Naive thymus-derived CD8-positive, alpha-beta T cell (primary cell): ENCODE data around the gene MCTP1. TPM values are rescaled to one million over a fixed set of nuclear protein-coding genes. Genes with fewer than 3 reads are reported as not detected.

Experiments
- ATAC-seq, 2 donors: fragments of 150-1000 bp; cut with Tn5 transposase in 1 of 2; sonication (Bioruptor Pico), chemical (Tn5 transposase) in 1 of 2; 1 replicate in 1 of 2; 2 replicates in 1 of 2; pipeline ENCODE4 v1.10.0; 2021; ENCODE audit warnings: mild to moderate bottlenecking in 2 of 2, moderate library complexity in 2 of 2
- POLR2A ChIA-PET: fragments of 350-600 bp; sonication (Branson Sonifier 250); formaldehyde crosslinking; loops from one replicate; lab custom pipeline; 2021; ENCODE audit warnings: antibody characterized with exemption; lab: Charles Lee
- DNase-seq, 10 donors: peaks; one replicate each; pipeline versions ENCODE4 v3.0.0 to v3.0.0-alpha.2; 2020 to 2022
- H3K27ac Mint-ChIP-seq, 10 donors: one replicate each; pipeline ENCODE4 v1.8.0; 2020 to 2022; ENCODE audit warnings: mild to moderate bottlenecking in 10 of 10, mixed read lengths in 10 of 10, moderate library complexity in 4 of 10, inconsistent platforms in 1 of 10
- H3K27me3 Mint-ChIP-seq, 5 donors: one replicate each; pipeline ENCODE4 v1.8.0; 2021 to 2022; ENCODE audit warnings: mixed read lengths in 5 of 5
- H3K36me3 Mint-ChIP-seq, 3 donors: one replicate each; pipeline ENCODE4 v1.8.0; 2020 to 2022; ENCODE audit warnings: mixed read lengths in 3 of 3, mild to moderate bottlenecking in 2 of 3, inconsistent platforms in 1 of 3
- H3K4me1 Mint-ChIP-seq, 4 donors: one replicate each; pipeline ENCODE4 v1.8.0; 2021 to 2022; ENCODE audit warnings: mixed read lengths in 4 of 4
- H3K4me3 Mint-ChIP-seq, 10 donors: one replicate each; pipeline ENCODE4 v1.8.0; 2020 to 2022; ENCODE audit warnings: mild to moderate bottlenecking in 10 of 10, mixed read lengths in 10 of 10, moderate library complexity in 6 of 10, inconsistent platforms in 1 of 10
- H3K9me3 Mint-ChIP-seq, 9 donors: one replicate each; pipeline ENCODE4 v1.8.0; 2020 to 2022; ENCODE audit warnings: mixed read lengths in 9 of 9, mild to moderate bottlenecking in 3 of 9, inconsistent platforms in 1 of 9, moderate library complexity in 1 of 9
- polyA plus RNA-seq, 3 donors: library from polyadenylated mRNA; unstranded; fragments of 300-500 nt; fragmentation: Illumina TruSeq; gene quantifications; one replicate each; pipeline ENCODE4 v1.2.3, GENCODE V29; 2021
- total RNA-seq, 8 experiments: library from RNA in 2 of 8; stranded (reverse) in 2 of 8; gene quantifications; one replicate each; pipeline ENCODE4 v1.2.3 and lab custom pipeline; 2021 to 2026

The MCTP1 gene
- total and polyA plus RNA-seq, 5 experiments from 2014 or later: 0.08 to 2.1 (median 0.62) TPM

DNA sequence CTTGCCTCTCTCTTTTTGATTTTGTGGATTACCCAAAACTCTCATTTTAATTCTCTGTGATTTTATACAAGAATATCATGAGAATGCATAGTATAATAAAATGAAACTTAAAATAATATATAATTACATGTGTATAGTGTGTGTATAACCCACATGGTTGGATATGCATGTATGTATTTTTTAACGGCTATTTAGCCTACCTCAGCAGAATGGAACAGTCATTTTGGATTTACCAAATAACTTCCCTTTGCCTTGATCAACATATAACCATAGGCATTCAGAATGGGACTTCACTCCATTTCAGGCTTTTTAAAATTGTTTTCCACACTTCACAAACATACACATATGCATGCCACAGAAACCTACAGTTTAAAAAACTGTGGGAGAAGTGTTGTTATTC is 505.2 kb downstream of the MCTP1 start:
- POLR2A ChIA-PET: no interaction called here
- no peak overlapping the region for H3K4me3 Mint-ChIP-seq
- no peaks in the 10 kb centered on the region for H3K36me3 Mint-ChIP-seq
- ATAC-seq (no peak), DNase-seq (no peak)
- peaks cover 0 to 10% (median 3%) of the 10 kb centered on the region in 5 donors for H3K27me3 Mint-ChIP-seq
- no peak overlapping the region for H3K27ac Mint-ChIP-seq
- no peaks in the 10 kb centered on the region for H3K9me3 Mint-ChIP-seq
- H3K4me1 Mint-ChIP-seq: no peaks in the 10 kb centered on the region

DNA sequence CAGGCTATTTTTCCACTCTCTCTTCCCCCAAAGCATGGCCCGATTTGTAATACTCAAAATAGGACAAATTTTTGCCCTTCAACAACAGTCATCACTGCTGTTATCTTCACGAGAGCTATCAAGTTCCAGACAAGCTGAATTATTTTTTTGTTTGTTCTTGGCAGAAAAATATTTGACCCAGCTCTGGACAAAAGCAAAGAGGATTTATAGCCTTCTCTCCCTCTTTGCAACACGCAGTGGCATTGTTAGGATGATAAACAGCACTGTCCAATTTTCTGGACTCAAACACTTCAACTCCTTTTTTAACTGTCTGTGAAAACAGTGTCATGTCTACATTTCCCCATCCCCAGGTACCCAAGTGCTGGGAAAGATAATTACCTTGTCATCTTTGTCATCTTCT is 506.2 kb downstream of the MCTP1 start:
- Mint-ChIP-seq H3K4me1 (no peaks in the 10 kb centered on the region), H3K27ac (peak overlapping the region in 1 of 10 donors; percentile 17), H3K9me3 (peaks cover 0 to under 1% (median 0%) of the 10 kb centered on the region in 9 donors), H3K4me3 (no peak overlapping the region), H3K27me3 (peaks cover 0 to 10% (median 3%) of the 10 kb centered on the region in 5 donors), H3K36me3 (no peaks in the 10 kb centered on the region)
- DNase-seq (no peak), ATAC-seq (no peak)
- POLR2A ChIA-PET: no interaction called here

DNA sequence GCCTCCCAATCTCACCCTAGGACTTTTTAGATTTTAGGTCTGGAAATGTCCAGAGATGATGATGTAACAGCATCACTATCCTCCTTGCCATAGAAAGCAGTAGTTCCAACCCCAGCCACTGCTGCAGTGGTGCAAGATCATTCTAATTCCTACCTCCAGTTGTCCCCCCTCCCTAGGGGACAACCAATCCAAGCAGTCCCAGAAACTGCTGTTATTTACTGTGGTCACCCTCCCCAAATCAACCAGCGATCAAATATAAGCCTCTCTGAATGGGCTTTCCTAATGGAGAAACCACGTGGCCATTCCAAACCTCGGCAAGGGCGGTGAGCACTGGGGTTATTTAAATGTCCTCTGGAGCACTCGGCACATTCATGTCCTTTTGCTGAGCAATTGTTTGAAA is 506.6 kb downstream of the MCTP1 start:
- H3K9me3 Mint-ChIP-seq: peaks cover 0 to 5% (median 0%) of the 10 kb centered on the region in 9 donors
- ATAC-seq (no peak), DNase-seq (no peak)
- no peaks in the 10 kb centered on the region for H3K36me3 Mint-ChIP-seq
- no peak overlapping the region for H3K27ac Mint-ChIP-seq
- no peak overlapping the region for H3K4me3 Mint-ChIP-seq
- no peaks in the 10 kb centered on the region for H3K4me1 Mint-ChIP-seq
- POLR2A ChIA-PET: no interaction called here
- H3K27me3 Mint-ChIP-seq: peaks cover 0 to 10% (median 3%) of the 10 kb centered on the region in 5 donors

DNA sequence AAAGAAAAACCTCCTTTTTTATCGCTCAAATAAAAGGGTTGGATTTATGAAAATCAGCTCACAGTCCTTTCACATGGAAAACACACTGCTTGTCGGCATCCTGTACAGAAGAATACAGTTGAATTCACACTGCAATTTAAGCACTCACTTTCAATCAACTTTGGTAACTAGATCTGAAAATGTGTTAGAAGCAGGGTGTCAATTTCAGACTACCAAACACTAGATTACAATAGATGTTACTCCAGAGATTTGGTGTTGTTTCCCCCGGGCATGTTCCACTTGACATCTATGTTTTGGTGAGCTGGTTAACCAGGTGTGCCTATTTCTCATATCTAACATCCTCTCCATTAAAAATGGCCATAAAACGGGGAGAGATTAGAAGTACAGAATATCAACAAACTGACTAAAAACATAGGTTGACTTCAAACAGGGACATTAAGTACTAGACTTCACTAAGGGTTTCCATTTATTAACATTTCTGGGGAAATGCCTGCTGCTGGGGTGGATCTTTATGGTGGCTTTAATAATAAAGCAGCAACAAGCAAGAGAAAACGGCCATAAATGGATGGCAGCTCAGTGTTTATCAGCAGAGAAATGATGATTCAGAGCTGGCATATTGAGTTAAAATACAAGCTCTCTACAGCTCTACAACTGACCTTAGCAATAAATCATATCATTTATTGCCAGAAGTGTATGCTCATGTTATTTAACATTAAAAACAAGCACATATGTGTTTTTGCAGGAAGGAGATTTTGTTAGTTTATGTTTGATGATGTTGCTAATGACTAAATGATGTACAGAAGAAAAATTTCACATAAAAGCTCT is 507.6 kb downstream of the MCTP1 start:
- no peaks in the 10 kb centered on the region for H3K4me1 Mint-ChIP-seq
- peaks cover 0 to 9% (median 0%) of the 10 kb centered on the region in 9 donors for H3K9me3 Mint-ChIP-seq
- DNase-seq: no peak
- no peaks in the 10 kb centered on the region for H3K36me3 Mint-ChIP-seq
- ATAC-seq: no peak
- no peak overlapping the region for H3K4me3 Mint-ChIP-seq
- POLR2A ChIA-PET: no interaction called here
- H3K27me3 Mint-ChIP-seq: peaks cover 0 to 10% (median 3%) of the 10 kb centered on the region in 5 donors
- H3K27ac Mint-ChIP-seq: no peak overlapping the region

DNA sequence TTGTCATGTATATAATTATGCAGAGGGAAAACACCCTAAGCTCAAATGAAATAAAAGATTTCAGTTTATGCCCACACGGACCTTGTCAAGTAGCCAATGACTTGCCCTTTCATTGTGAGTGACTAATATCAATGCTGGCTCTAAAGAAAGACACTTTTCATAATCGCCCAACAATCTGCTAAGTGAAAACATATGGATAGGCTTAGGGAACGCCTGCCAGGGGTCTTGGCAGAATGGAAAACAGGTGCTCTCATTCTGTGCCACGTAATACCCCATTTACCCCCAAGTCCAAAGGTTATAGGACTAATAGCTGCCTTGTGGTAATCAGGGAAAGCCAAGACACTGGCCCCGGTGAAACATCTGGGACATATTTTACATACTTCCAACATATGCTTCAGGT is 508.7 kb downstream of the MCTP1 start:
- Mint-ChIP-seq H3K9me3 (peaks cover 0 to 9% (median 0%) of the 10 kb centered on the region in 9 donors), H3K36me3 (no peaks in the 10 kb centered on the region), H3K4me3 (no peak overlapping the region), H3K27ac (no peak overlapping the region), H3K4me1 (no peaks in the 10 kb centered on the region), H3K27me3 (peaks cover 0 to 10% (median 3%) of the 10 kb centered on the region in 5 donors)
- DNase-seq: no peak
- POLR2A ChIA-PET: no interaction called here
- ATAC-seq: no peak

DNA sequence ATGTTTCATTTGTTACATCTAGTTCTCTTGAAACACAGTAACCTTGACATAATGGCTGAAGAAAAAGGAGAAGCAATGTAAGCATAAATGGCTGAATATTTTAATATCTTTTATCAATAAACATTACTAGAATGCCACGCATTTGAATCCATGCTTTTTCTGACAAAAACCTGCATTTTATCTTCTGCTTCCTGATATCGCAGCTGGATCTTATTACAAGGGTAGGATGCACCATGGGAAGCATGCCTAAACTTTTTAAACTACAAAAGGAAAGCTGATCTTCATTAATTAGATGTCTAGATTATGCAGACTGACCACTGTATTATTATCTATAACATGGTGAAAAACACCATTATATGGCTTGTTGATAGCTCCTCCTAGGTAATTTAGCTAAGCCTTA is 509.8 kb downstream of the MCTP1 start:
- POLR2A ChIA-PET: no interaction called here
- H3K27me3 Mint-ChIP-seq: peaks cover 0 to 10% (median 3%) of the 10 kb centered on the region in 5 donors
- no peak overlapping the region for H3K4me3 Mint-ChIP-seq
- no peaks in the 10 kb centered on the region for H3K36me3 Mint-ChIP-seq
- no peaks in the 10 kb centered on the region for H3K4me1 Mint-ChIP-seq
- no peak for DNase-seq
- no peak overlapping the region for H3K27ac Mint-ChIP-seq
- H3K9me3 Mint-ChIP-seq: peaks cover 0 to 9% (median 0%) of the 10 kb centered on the region in 9 donors
- ATAC-seq: no peak

DNA sequence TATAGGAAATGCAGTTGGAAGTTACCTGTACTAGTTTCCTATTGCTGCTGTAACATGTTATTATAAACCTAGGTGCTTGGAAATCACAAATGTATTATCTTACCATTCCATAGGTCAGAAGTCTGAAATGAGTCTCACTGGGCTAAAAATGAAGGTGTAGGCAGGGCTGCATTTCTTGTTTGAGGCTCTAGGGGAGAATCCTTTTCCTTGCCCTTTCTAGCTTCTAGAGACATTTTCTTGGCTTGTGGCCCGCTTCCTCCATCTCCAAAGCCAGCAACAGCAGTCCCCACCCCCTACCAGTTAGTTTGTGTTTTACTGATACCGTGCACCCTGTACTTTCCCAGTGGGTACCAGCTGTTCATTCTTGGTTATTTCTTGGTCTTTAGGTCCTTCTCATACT is 513.2 kb downstream of the MCTP1 start:
- ATAC-seq: no peak
- POLR2A ChIA-PET: no interaction called here
- peaks cover 0 to 9% (median 2%) of the 10 kb centered on the region in 9 donors for H3K9me3 Mint-ChIP-seq
- peaks cover 0 to 4% (median 0%) of the 10 kb centered on the region in 5 donors for H3K27me3 Mint-ChIP-seq
- H3K4me1 Mint-ChIP-seq: no peaks in the 10 kb centered on the region
- H3K4me3 Mint-ChIP-seq: no peak overlapping the region
- H3K27ac Mint-ChIP-seq: no peak overlapping the region
- DNase-seq: no peak
- H3K36me3 Mint-ChIP-seq: no peaks in the 10 kb centered on the region

DNA sequence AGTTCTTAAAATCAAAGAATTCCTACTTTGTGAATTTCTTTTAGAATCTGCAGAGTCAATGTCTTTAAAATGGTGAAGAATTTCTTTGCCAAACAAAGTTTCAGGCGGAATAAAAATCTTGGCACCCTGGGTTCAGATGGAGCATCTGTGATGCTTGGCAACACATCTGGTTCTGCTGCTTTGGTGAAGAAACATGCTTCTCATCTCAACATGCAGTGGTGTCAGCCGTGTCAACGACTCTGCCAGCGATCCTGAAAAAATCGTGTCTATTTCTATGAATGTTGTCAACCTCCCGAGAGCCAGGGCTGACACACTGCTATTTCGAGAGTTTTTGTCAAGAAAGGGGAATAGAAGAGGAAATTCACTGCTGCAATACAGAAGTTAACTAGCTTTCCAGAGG is 514.9 kb downstream of the MCTP1 start:
- Mint-ChIP-seq H3K4me3 (no peak overlapping the region), H3K27ac (no peak overlapping the region), H3K4me1 (no peaks in the 10 kb centered on the region), H3K27me3 (peaks cover 0 to 5% (median 3%) of the 10 kb centered on the region in 5 donors), H3K9me3 (peaks cover 0 to 9% (median 3%) of the 10 kb centered on the region in 9 donors), H3K36me3 (peaks cover 0 to 2% (median 0%) of the 10 kb centered on the region in 3 donors)
- no peak for DNase-seq
- no peak for ATAC-seq
- POLR2A ChIA-PET: no interaction called here

DNA sequence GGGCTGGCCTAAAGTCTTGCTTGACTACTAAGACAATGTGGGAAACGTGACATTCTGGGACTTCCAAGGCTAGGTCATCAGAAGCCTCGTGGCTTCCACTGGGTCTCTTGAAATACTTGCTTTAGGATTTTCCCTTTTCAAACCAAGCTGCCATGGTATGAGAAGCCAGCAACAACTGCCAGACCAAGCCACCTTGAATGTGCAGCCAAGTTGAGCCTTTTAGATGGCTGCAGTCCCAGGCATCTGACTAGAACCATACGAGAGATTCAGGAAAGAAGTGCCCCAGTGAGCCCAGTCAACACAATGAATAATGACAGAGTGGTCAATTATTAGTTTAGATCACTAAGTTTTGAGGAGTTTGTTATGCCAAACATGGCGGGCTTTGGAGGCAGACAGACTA is 523.1 kb downstream of the MCTP1 start:
- H3K4me3 Mint-ChIP-seq: no peak overlapping the region
- no peak for ATAC-seq
- POLR2A ChIA-PET: no interaction called here

DNA sequence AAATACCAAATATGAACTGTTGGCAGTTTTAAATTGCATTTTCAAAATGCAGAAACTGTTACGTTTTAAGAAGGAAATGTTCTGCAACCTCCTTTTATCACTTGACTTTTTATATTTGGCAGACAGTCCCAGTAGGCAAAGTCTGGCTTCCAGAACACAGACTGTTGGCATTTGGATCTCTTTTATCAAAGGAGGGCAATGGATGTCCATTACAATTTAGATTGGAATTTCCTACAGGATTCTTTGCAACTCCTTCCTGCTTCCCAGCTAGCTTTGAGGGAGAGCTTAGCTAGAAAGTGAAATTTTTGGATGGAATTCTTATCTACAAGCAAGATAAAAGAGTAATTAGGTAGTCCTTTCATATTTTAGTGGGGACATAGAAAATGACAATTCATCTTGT is 523.8 kb downstream of the MCTP1 start:
- peaks cover 0 to 13% (median 2%) of the 10 kb centered on the region in 9 donors for H3K9me3 Mint-ChIP-seq
- peaks cover 0 to 7% (median 3%) of the 10 kb centered on the region in 5 donors for H3K27me3 Mint-ChIP-seq
- H3K4me1 Mint-ChIP-seq: no peaks in the 10 kb centered on the region
- POLR2A ChIA-PET: no interaction called here
- no peak overlapping the region for H3K27ac Mint-ChIP-seq
- DNase-seq: no peak
- H3K4me3 Mint-ChIP-seq: no peak overlapping the region
- H3K36me3 Mint-ChIP-seq: peaks cover 0 to 12% (median 6%) of the 10 kb centered on the region in 3 donors
- no peak for ATAC-seq

More for the DNA sequence above, 523.1 kb downstream of the MCTP1 start:
- no peak for DNase-seq
- Mint-ChIP-seq H3K27me3 (peaks cover 0 to 7% (median 3%) of the 10 kb centered on the region in 5 donors), H3K36me3 (peaks cover 0 to 12% (median 6%) of the 10 kb centered on the region in 3 donors), H3K27ac (no peak overlapping the region), H3K9me3 (peaks cover 0 to 13% (median 2%) of the 10 kb centered on the region in 9 donors), H3K4me1 (no peaks in the 10 kb centered on the region)

DNA sequence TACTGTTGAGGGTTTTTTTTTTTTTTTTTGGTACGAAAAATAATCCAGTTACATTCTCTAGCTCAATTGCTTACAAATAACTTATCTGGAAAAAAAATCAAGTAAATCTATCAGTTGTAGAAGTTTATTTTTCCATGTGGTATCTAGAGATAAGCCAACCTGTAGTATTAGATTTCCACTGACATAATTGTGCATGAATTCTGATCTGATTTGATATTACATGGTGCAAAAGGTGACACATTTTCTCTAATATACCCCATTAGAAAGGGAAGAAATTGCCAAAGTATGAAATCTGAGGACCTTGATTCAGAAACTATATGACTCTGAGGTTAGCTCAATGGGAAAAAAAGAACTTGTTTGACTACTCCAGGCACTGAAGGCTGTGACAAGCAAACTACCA is 524.9 kb downstream of the MCTP1 start:
- DNase-seq (no peak), ATAC-seq (no peak)
- peaks cover 0 to 5% (median 3%) of the 10 kb centered on the region in 5 donors for H3K27me3 Mint-ChIP-seq
- no peak overlapping the region for H3K4me3 Mint-ChIP-seq
- H3K9me3 Mint-ChIP-seq: peaks cover 0 to 9% (median 2%) of the 10 kb centered on the region in 9 donors
- H3K27ac Mint-ChIP-seq: no peak overlapping the region
- POLR2A ChIA-PET: no interaction called here
- H3K36me3 Mint-ChIP-seq: peaks cover 0 to 10% (median 6%) of the 10 kb centered on the region in 3 donors
- no peaks in the 10 kb centered on the region for H3K4me1 Mint-ChIP-seq

DNA sequence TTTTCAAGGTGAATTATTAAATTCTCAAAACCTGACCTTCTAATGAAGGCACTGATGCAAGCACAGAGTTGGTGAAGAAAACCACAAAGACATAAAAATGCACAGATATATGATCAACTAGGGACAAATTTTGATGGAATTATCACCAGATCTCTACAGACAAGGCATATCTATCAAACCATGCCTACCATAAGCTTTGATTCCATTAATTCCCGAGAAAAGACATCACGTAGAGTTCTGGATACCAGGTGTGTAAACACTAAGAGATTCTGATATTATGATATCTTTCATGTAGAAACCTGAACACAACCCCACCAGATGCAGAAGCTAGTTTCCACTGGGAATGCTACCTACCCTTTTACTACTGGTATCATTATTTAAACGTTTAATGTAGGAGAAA is 525.9 kb downstream of the MCTP1 start:
- POLR2A ChIA-PET: no interaction called here
- no peak for DNase-seq
- Mint-ChIP-seq H3K27me3 (peaks cover 0 to 3% (median 0%) of the 10 kb centered on the region in 5 donors), H3K36me3 (peaks cover 0 to 6% (median 2%) of the 10 kb centered on the region in 3 donors), H3K4me3 (no peak overlapping the region), H3K4me1 (no peaks in the 10 kb centered on the region), H3K27ac (no peak overlapping the region), H3K9me3 (no peaks in the 10 kb centered on the region)
- ATAC-seq: no peak

DNA sequence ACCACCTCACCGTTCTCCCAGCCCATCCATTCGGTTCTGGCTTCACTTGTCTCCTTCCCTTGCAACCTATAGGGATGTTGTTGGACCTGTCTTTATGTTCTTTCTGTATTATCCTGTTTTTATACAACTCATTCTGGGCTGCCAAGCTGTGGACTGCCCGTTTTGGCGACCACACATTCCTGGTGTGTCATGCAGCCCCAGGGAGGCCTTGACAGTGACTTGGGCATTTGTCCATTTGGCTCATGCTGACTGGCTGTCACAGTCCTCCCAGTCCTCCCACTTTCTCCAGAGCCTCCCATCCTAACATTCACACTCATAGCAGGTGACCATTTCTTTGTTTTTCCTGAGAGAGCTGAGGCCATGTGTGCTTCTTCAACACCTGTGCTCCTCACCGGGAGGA is 530.1 kb downstream of the MCTP1 start:
- POLR2A ChIA-PET: no interaction called here
- no peak overlapping the region for H3K4me3 Mint-ChIP-seq
- no peaks in the 10 kb centered on the region for H3K9me3 Mint-ChIP-seq
- no peak for DNase-seq
- no peaks in the 10 kb centered on the region for H3K36me3 Mint-ChIP-seq
- ATAC-seq: no peak
- H3K27me3 Mint-ChIP-seq: peaks cover 0 to 2% (median 0%) of the 10 kb centered on the region in 5 donors
- no peaks in the 10 kb centered on the region for H3K4me1 Mint-ChIP-seq
- H3K27ac Mint-ChIP-seq: no peak overlapping the region
